Neural crest cell (in vitro differentiated cells): Measurements from ENCODE around the gene HMG20A. TPM values are rescaled to one million over a fixed set of nuclear protein-coding genes. Genes with fewer than 3 reads are reported as not detected.

Experiments
- DNase-seq: peaks from one replicate; pipeline ENCODE4 v3.0.0; 2021; ENCODE audit warnings: low read depth, mixed read lengths, low spot score
- H3K27ac Mint-ChIP-seq: one replicate; pipeline ENCODE4 v1.8.0; 2021; ENCODE audit warnings: mild to moderate bottlenecking, mixed read lengths; ENCODE audit not compliant: unreplicated experiment
- H3K27me3 Mint-ChIP-seq: 2 replicates; pipeline ENCODE4 v1.8.0; 2021; ENCODE audit warnings: low read depth, mild to moderate bottlenecking, mixed read lengths
- H3K36me3 Mint-ChIP-seq: 2 replicates; pipeline ENCODE4 v1.8.0; 2021; ENCODE audit warnings: low read depth, mild to moderate bottlenecking, mixed read lengths
- H3K4me1 Mint-ChIP-seq: 2 replicates; pipeline ENCODE4 v1.8.0; 2021; ENCODE audit warnings: mixed read lengths
- H3K4me3 Mint-ChIP-seq: one replicate; pipeline ENCODE4 v1.8.0; 2021; ENCODE audit warnings: mild to moderate bottlenecking, mixed read lengths
- H3K9me3 Mint-ChIP-seq: 2 replicates; pipeline ENCODE4 v1.8.0; 2021; ENCODE audit warnings: mixed read lengths
- CTCF ChIP-seq: fragments of 200-600 bp; sonication (generic); conservative IDR thresholded peaks from 2 replicates; pipeline ENCODE4 v1.5.0; 2021; ENCODE audit warnings: antibody characterized with exemption, mild to moderate bottlenecking
- total RNA-seq: library from RNA; stranded (reverse); gene quantifications from 2 replicates; pipeline ENCODE4 v1.2.1, GENCODE V29; 2021

Gene HMG20A
- total RNA-seq, 1 donor from 2014 or later: 67.2 TPM

- H3K4me1 Mint-ChIP-seq: peaks cover 39% of the 10 kb centered on the region
- no peak overlapping the region for H3K4me3 Mint-ChIP-seq
- H3K27me3 Mint-ChIP-seq: no peaks in the 10 kb centered on the region
These were observed 94.9 kb downstream of the HMG20A start for GRCh38 chr15:77515613-77516012.

GRCh38 chr15:77516076-77516475 lies 95.4 kb downstream of the HMG20A start:
- Mint-ChIP-seq H3K4me3 (no peak overlapping the region), H3K27ac (peak overlapping the region; percentile 43), H3K36me3 (peaks cover 6% of the 10 kb centered on the region), H3K27me3 (no peaks in the 10 kb centered on the region), H3K9me3 (peaks cover 6% of the 10 kb centered on the region), H3K4me1 (peaks cover 35% of the 10 kb centered on the region)
- DNase-seq: no peak
- no peak for TF ChIP-seq CTCF

More at GRCh38 chr15:77515613-77516012, 94.9 kb downstream of the HMG20A start:
- H3K36me3 Mint-ChIP-seq: peaks cover 6% of the 10 kb centered on the region
- H3K27ac Mint-ChIP-seq: no peak overlapping the region
- no peak for TF ChIP-seq CTCF
- DNase-seq: no peak
- peaks cover 6% of the 10 kb centered on the region for H3K9me3 Mint-ChIP-seq

GRCh38 chr15:77516786-77517185 lies 96.1 kb downstream of the HMG20A start:
- no peak overlapping the region for H3K4me3 Mint-ChIP-seq
- H3K27ac Mint-ChIP-seq: no peak overlapping the region
- no peaks in the 10 kb centered on the region for H3K27me3 Mint-ChIP-seq
- H3K4me1 Mint-ChIP-seq: peaks cover 35% of the 10 kb centered on the region
- no peak for TF ChIP-seq CTCF
- no peak for DNase-seq
- peaks cover 2% of the 10 kb centered on the region for H3K9me3 Mint-ChIP-seq
- peaks cover 2% of the 10 kb centered on the region for H3K36me3 Mint-ChIP-seq

- DNase-seq: no peak
- no peaks in the 10 kb centered on the region for H3K27me3 Mint-ChIP-seq
- H3K36me3 Mint-ChIP-seq: no peaks in the 10 kb centered on the region
- no peak overlapping the region for H3K4me3 Mint-ChIP-seq
- H3K27ac Mint-ChIP-seq: no peak overlapping the region
- H3K4me1 Mint-ChIP-seq: peaks cover 35% of the 10 kb centered on the region
- no peaks in the 10 kb centered on the region for H3K9me3 Mint-ChIP-seq
- no peak for TF ChIP-seq CTCF
These were observed 96.9 kb downstream of the HMG20A start for GRCh38 chr15:77517579-77517978.

- H3K4me1 Mint-ChIP-seq: peaks cover 35% of the 10 kb centered on the region
- no peaks in the 10 kb centered on the region for H3K27me3 Mint-ChIP-seq
- no peaks in the 10 kb centered on the region for H3K36me3 Mint-ChIP-seq
- TF ChIP-seq CTCF: no peak
- H3K4me3 Mint-ChIP-seq: no peak overlapping the region
- no peak overlapping the region for H3K27ac Mint-ChIP-seq
- DNase-seq: no peak
- no peaks in the 10 kb centered on the region for H3K9me3 Mint-ChIP-seq
These were observed 97.8 kb downstream of the HMG20A start for GRCh38 chr15:77518458-77518857.

- DNase-seq: no peak
- H3K9me3 Mint-ChIP-seq: no peaks in the 10 kb centered on the region
- H3K4me1 Mint-ChIP-seq: peaks cover 30% of the 10 kb centered on the region
- H3K27ac Mint-ChIP-seq: no peak overlapping the region
- no peaks in the 10 kb centered on the region for H3K36me3 Mint-ChIP-seq
- no peaks in the 10 kb centered on the region for H3K27me3 Mint-ChIP-seq
- TF ChIP-seq CTCF: no peak
- no peak overlapping the region for H3K4me3 Mint-ChIP-seq
These were observed 98.9 kb downstream of the HMG20A start for GRCh38 chr15:77519540-77519939.
